ENCODE data around the gene CHTOP.

- TF ChIP-seq MZF1 (CRISPR knock-in tag; IDR thresholded peaks at IDR 0.05; ENCODE audit: borderline replicate concordance): no peak
- TF ChIP-seq, protein P1, sequence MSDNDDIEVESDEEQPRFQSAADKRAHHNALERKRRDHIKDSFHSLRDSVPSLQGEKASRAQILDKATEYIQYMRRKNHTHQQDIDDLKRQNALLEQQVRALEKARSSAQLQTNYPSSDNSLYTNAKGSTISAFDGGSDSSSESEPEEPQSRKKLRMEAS (IDR thresholded peaks at IDR 0.05): no peak
- no peak for TF ChIP-seq SP4 (CRISPR knock-in tag; IDR thresholded peaks at IDR 0.05)
- TF ChIP-seq, protein P2, sequence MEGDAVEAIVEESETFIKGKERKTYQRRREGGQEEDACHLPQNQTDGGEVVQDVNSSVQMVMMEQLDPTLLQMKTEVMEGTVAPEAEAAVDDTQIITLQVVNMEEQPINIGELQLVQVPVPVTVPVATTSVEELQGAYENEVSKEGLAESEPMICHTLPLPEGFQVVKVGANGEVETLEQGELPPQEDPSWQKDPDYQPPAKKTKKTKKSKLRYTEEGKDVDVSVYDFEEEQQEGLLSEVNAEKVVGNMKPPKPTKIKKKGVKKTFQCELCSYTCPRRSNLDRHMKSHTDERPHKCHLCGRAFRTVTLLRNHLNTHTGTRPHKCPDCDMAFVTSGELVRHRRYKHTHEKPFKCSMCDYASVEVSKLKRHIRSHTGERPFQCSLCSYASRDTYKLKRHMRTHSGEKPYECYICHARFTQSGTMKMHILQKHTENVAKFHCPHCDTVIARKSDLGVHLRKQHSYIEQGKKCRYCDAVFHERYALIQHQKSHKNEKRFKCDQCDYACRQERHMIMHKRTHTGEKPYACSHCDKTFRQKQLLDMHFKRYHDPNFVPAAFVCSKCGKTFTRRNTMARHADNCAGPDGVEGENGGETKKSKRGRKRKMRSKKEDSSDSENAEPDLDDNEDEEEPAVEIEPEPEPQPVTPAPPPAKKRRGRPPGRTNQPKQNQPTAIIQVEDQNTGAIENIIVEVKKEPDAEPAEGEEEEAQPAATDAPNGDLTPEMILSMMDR (CRISPR knock-in tag; IDR thresholded peaks at IDR 0.05): no peak
- TF ChIP-seq SUZ12 (IDR thresholded peaks at IDR 0.05; ENCODE audit: low read depth, low read length): no peak
- TF ChIP-seq XRCC5 (optimal IDR thresholded peaks at IDR 0.05; ENCODE audit: low read length): no peak
- no peak for TF ChIP-seq ZSCAN22 (CRISPR knock-in tag; IDR thresholded peaks at IDR 0.05)
- no peak for TF ChIP-seq KAT2B (IDR thresholded peaks at IDR 0.05; ENCODE audit: borderline replicate concordance, low read depth, low read length)
- no peak for TF ChIP-seq ZNF430 (CRISPR knock-in tag; IDR thresholded peaks at IDR 0.05)
- TF ChIP-seq, protein P3, sequence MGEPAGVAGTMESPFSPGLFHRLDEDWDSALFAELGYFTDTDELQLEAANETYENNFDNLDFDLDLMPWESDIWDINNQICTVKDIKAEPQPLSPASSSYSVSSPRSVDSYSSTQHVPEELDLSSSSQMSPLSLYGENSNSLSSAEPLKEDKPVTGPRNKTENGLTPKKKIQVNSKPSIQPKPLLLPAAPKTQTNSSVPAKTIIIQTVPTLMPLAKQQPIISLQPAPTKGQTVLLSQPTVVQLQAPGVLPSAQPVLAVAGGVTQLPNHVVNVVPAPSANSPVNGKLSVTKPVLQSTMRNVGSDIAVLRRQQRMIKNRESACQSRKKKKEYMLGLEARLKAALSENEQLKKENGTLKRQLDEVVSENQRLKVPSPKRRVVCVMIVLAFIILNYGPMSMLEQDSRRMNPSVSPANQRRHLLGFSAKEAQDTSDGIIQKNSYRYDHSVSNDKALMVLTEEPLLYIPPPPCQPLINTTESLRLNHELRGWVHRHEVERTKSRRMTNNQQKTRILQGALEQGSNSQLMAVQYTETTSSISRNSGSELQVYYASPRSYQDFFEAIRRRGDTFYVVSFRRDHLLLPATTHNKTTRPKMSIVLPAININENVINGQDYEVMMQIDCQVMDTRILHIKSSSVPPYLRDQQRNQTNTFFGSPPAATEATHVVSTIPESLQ (CRISPR knock-in tag; conservative IDR thresholded peaks at IDR 0.05): no peak
- TF ChIP-seq ZNF766 (CRISPR knock-in tag; IDR thresholded peaks at IDR 0.05; ENCODE audit: borderline replicate concordance): no peak
- TF ChIP-seq PCBP2 (optimal IDR thresholded peaks at IDR 0.05; ENCODE audit: low read depth, low read length, poor library complexity, severe bottlenecking): no peak
- 0 out of 2 replicates have a peak, but pooled peaks have one; percentile 46 for TF ChIP-seq MYC (CRISPR knock-in tag; IDR thresholded peaks at IDR 0.05; ENCODE audit: borderline replicate concordance)
Observed at GRCh38 chr1:153612111-153612754, 21.6 kb upstream of the CHTOP start.

Measured in HepG2 (cell line).